HepG2 (cell line): ENCODE measurements around the gene FAM174C. TPM values are rescaled to one million over a fixed set of nuclear protein-coding genes. Genes with fewer than 3 reads are reported as not detected.

Source experiments
- ATF1 ChIP-seq: IDR thresholded peaks from 2 replicates; pipeline ENCODE4 v1.6.1; 2016; ENCODE audit warnings: mild to moderate bottlenecking, control low read depth
- ELF3 ChIP-seq: IDR thresholded peaks from 2 replicates; pipeline ENCODE4 v1.6.1; 2016; ENCODE audit warnings: missing genetic modification reagents, missing compliant biosample characterization
- HDAC1 ChIP-seq: sonication (generic); formaldehyde crosslinking; IDR thresholded peaks from 2 replicates; pipeline ENCODE4 v1.5.1; 2020; ENCODE audit warnings: mild to moderate bottlenecking, missing genetic modification reagents
- HNF4A ChIP-seq: sonication (generic); formaldehyde crosslinking; IDR thresholded peaks from 2 replicates; pipeline ENCODE4 v1.4.0; 2020; ENCODE audit warnings: missing genetic modification reagents
- HOXA5 ChIP-seq: sonication (generic); formaldehyde crosslinking; IDR thresholded peaks from 2 replicates; pipeline ENCODE4 v1.4.0; 2020; ENCODE audit warnings: missing genetic modification reagents
- PAWR ChIP-seq: sonication (generic); formaldehyde crosslinking; IDR thresholded peaks from 2 replicates; pipeline ENCODE4 v1.4.0; 2020; ENCODE audit warnings: missing genetic modification reagents, mild to moderate bottlenecking, borderline replicate concordance
- RBFOX2 ChIP-seq: fragments of 200-400 bp; formaldehyde crosslinking; IDR thresholded peaks from 2 replicates; pipeline ENCODE4 v1.6.1; 2017; ENCODE audit warnings: low read depth, mild to moderate bottlenecking, low read length
- SRSF1 ChIP-seq: fragments of 200-400 bp; formaldehyde crosslinking; optimal IDR thresholded peaks from 2 replicates; pipeline ENCODE3; 2017; ENCODE audit warnings: mild to moderate bottlenecking, low read depth, low read length, moderate library complexity
- SRY ChIP-seq: sonication (generic); formaldehyde crosslinking; IDR thresholded peaks from 2 replicates; pipeline ENCODE4 v1.8.0; 2022; ENCODE audit warnings: mild to moderate bottlenecking, missing genetic modification reagents
- THAP11 ChIP-seq: IDR thresholded peaks from 2 replicates; pipeline ENCODE4 v1.6.1; 2016; ENCODE audit warnings: missing biosample characterization, missing genetic modification reagents
- XRCC5 ChIP-seq: fragments of 200-400 bp; formaldehyde crosslinking; optimal IDR thresholded peaks from 2 replicates; pipeline ENCODE3; 2017; ENCODE audit warnings: mild to moderate bottlenecking, low read length
- ZNF563 ChIP-seq: sonication (generic); formaldehyde crosslinking; IDR thresholded peaks from 2 replicates; pipeline ENCODE4 v1.8.0; 2022; ENCODE audit warnings: mild to moderate bottlenecking, moderate library complexity, missing genetic modification reagents
- ZNF607 ChIP-seq: sonication (generic); formaldehyde crosslinking; IDR thresholded peaks from 2 replicates; pipeline ENCODE4 v1.5.1; 2020; ENCODE audit warnings: missing genetic modification reagents, mild to moderate bottlenecking, borderline replicate concordance
- ZNF776 ChIP-seq: sonication (generic); formaldehyde crosslinking; IDR thresholded peaks from 2 replicates; pipeline ENCODE4 v1.4.0; 2020; ENCODE audit warnings: mild to moderate bottlenecking, missing genetic modification reagents
- ZNF790 ChIP-seq: sonication (generic); formaldehyde crosslinking; IDR thresholded peaks from 2 replicates; pipeline ENCODE4 v1.8.0; 2022; ENCODE audit warnings: missing genetic modification reagents, mild to moderate bottlenecking, borderline replicate concordance
- polyA plus RNA-seq, 8 experiments: library from polyadenylated mRNA; depleted of rRNA in 3 of 8; stranded (reverse) in 7 of 8; unstranded in 1 of 8; fragments of >200 nt; fragmentation: Illumina TruSeq in 4 of 8; extraction: Trizol in 4 of 8; gene quantifications; 2 replicates each; pipeline versions ENCODE4 v1.2.1 to v1.2.3, GENCODE V29; 2011 to 2016; ENCODE audit warnings: low read depth in 4 of 8, missing spikeins in 1 of 8, mixed read lengths in 1 of 8; ENCODE audit not compliant: insufficient read depth in 1 of 8
- total RNA-seq, 5 experiments: library from RNA; depleted of rRNA; stranded (reverse); fragments of >200 nt; fragmentation: Illumina TruSeq; extraction: Trizol; gene quantifications; 2 replicates each; pipeline ENCODE4 v1.2.3, GENCODE V29; 2016; ENCODE audit warnings: low read depth in 1 of 5
- TF ChIP-seq, protein P1 (sequence below): sonication (generic); formaldehyde crosslinking; IDR thresholded peaks from 2 replicates; pipeline ENCODE4 v1.4.0; 2020; ENCODE audit warnings: missing genetic modification reagents
- TF ChIP-seq, protein P2 (sequence below): IDR thresholded peaks from 2 replicates; pipeline ENCODE4 v1.6.1; 2016; ENCODE audit warnings: mild to moderate bottlenecking
- TF ChIP-seq, protein P3 (sequence below), 2 experiments: sonication (generic) in 1 of 2; formaldehyde crosslinking in 1 of 2; IDR thresholded peaks; 2 replicates each; pipeline versions ENCODE4 v1.4.0 to v1.6.1; 2018 to 2020; ENCODE audit warnings: missing genetic modification reagents in 2 of 2, borderline replicate concordance in 1 of 2, low read depth in 1 of 2, mild to moderate bottlenecking in 1 of 2, missing biosample characterization in 1 of 2
- TF ChIP-seq, protein P4 (sequence below): sonication (generic); formaldehyde crosslinking; IDR thresholded peaks from 2 replicates; pipeline ENCODE4 v1.8.1; 2023; ENCODE audit warnings: mild to moderate bottlenecking, moderate library complexity, missing genetic modification reagents
- TF ChIP-seq, protein P5 (sequence below): sonication (generic); formaldehyde crosslinking; IDR thresholded peaks from 2 replicates; pipeline ENCODE4 v1.8.1; 2022; ENCODE audit warnings: mild to moderate bottlenecking, missing genetic modification reagents

FAM174C gene
- total and polyA plus RNA-seq, 2 of the 13 experiments (the other 11 are each of a cell fraction or from before 2014, with no cell fraction given), result 19.5 to 31.3 TPM

DNA sequence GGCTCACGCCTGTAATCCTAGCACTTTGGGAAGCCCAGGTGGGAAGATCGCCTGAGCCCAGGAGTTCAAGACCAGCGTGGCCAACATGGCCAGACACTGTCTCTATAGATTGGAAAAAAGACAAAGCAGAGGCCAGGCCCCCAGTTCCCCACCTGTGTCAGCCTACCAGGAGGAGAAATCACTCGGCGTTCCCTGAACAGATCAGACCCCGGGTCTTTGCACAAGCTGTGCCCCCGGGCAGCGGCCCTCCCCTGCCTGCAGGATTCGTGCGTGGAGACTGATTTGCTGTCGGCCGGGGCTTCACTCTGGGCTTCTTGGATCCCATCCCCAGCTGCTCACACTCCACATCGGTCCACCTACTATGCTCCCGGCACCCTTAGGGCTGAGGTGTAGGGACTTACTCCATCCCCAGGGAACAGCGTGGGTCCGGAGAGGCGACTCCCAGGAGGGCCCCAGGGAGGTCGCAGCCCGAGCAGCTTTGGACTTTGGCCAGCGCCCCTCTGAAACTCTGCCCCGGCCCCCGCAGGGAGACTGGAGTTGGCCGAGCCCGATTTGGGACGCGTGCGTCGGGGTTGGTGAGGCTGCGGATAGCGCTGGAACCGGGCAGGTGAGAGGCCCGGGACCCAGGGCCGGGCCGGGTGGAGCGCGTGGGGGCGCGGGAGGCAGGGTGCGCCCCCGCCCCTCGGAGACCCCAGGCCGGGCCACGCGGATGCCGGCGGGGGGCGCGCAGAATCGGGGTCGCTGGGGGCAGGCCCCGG is 9.8 kb downstream of the FAM174C start (continued):
- TF ChIP-seq SRY (CRISPR knock-in tag) (peak; percentile 32; the same call in 1 of the 2 replicates), HOXA5 (CRISPR knock-in tag) (peak; percentile 28; the same call in 1 of the 2 replicates), ZNF607 (peak; percentile 21; the same call in 1 of the 2 replicates), XRCC5 (peak; percentile 40), THAP11 (no peak), HNF4A (CRISPR knock-in tag) (peak; percentile 81), RBFOX2 (peak; percentile 78), ZNF563 (CRISPR knock-in tag) (peak; percentile 53; the same call in 1 of the 2 replicates), HDAC1 (CRISPR knock-in tag) (peak; percentile 40; the same call in 1 of the 2 replicates), ZNF776 (CRISPR knock-in tag) (0 out of 2 replicates have a peak, but pooled peaks have one; percentile 1), ATF1 (CRISPR knock-in tag) (no peak), ZNF790 (no peak), PAWR (CRISPR knock-in tag) (no peak), ELF3 (CRISPR knock-in tag) (no peak), SRSF1 (peak; percentile 73)
- TF ChIP-seq, protein P1, sequence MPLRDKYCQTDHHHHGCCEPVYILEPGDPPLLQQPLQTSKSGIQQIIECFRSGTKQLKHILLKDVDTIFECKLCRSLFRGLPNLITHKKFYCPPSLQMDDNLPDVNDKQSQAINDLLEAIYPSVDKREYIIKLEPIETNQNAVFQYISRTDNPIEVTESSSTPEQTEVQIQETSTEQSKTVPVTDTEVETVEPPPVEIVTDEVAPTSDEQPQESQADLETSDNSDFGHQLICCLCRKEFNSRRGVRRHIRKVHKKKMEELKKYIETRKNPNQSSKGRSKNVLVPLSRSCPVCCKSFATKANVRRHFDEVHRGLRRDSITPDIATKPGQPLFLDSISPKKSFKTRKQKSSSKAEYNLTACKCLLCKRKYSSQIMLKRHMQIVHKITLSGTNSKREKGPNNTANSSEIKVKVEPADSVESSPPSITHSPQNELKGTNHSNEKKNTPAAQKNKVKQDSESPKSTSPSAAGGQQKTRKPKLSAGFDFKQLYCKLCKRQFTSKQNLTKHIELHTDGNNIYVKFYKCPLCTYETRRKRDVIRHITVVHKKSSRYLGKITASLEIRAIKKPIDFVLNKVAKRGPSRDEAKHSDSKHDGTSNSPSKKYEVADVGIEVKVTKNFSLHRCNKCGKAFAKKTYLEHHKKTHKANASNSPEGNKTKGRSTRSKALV (CRISPR knock-in tag), result 0 out of 2 replicates have a peak, but pooled peaks have one; percentile 35
- TF ChIP-seq, protein P2, sequence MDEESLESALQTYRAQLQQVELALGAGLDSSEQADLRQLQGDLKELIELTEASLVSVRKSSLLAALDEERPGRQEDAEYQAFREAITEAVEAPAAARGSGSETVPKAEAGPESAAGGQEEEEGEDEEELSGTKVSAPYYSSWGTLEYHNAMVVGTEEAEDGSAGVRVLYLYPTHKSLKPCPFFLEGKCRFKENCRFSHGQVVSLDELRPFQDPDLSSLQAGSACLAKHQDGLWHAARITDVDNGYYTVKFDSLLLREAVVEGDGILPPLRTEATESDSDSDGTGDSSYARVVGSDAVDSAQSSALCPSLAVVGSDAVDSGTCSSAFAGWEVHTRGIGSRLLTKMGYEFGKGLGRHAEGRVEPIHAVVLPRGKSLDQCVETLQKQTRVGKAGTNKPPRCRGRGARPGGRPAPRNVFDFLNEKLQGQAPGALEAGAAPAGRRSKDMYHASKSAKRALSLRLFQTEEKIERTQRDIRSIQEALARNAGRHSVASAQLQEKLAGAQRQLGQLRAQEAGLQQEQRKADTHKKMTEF (CRISPR knock-in tag), result 0 out of 2 replicates have a peak, but pooled peaks have one; percentile 10
- TF ChIP-seq, protein P3, sequence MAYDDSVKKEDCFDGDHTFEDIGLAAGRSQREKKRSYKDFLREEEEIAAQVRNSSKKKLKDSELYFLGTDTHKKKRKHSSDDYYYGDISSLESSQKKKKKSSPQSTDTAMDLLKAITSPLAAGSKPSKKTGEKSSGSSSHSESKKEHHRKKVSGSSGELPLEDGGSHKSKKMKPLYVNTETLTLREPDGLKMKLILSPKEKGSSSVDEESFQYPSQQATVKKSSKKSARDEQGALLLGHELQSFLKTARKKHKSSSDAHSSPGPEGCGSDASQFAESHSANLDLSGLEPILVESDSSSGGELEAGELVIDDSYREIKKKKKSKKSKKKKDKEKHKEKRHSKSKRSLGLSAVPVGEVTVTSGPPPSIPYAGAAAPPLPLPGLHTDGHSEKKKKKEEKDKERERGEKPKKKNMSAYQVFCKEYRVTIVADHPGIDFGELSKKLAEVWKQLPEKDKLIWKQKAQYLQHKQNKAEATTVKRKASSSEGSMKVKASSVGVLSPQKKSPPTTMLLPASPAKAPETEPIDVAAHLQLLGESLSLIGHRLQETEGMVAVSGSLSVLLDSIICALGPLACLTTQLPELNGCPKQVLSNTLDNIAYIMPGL (CRISPR knock-in tag; IDR thresholded peaks at IDR 0.05; ENCODE audit: borderline replicate concordance in 1 of 2, low read depth in 1 of 2), result peak in 1 of 2 experiments; percentile 29; a peak in 1 of 4 replicates
- TF ChIP-seq, protein P4, sequence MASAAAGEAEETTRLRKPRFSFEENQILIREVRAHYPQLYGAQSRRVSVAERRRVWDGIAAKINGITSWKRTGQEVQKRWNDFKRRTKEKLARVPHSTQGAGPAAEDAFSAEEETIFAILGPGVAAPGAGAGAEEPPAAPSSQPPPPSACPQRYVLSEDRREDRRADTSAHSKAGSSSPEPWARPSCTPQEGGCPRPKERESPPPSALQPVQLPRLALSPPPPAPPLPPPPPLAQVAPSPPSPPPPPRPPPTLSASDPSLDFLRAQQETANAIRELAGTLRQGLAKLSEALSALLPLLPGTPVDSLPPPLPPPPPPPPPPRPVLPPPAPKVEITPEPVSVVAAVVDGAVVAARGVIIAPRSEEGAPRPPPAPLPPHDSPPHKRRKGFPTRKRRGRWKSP (CRISPR knock-in tag), result peak; percentile 47; the same call in 1 of the 2 replicates
- TF ChIP-seq, protein P5, sequence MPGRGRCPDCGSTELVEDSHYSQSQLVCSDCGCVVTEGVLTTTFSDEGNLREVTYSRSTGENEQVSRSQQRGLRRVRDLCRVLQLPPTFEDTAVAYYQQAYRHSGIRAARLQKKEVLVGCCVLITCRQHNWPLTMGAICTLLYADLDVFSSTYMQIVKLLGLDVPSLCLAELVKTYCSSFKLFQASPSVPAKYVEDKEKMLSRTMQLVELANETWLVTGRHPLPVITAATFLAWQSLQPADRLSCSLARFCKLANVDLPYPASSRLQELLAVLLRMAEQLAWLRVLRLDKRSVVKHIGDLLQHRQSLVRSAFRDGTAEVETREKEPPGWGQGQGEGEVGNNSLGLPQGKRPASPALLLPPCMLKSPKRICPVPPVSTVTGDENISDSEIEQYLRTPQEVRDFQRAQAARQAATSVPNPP (CRISPR knock-in tag), result no peak
